SK-N-DZ (cell line): ENCODE data around the gene SYT9.
"Not testable (repeated sequence)": the region's sequence is repeated elsewhere in the genome, so short reads cannot be mapped to it uniquely, and the experiment has no call there.

Experiments used
- DNase-seq: peaks from one replicate; pipeline ENCODE4 v3.0.0-alpha.2; 2015; ENCODE audit warnings: low spot score
- small RNA-seq, 2 experiments: library from RNA; depleted of rRNA; stranded (forward); fragments of <200 nt; gene quantifications; one replicate each; pipeline ENCODE3, GENCODE V24; 2014

SYT9 gene

DNA sequence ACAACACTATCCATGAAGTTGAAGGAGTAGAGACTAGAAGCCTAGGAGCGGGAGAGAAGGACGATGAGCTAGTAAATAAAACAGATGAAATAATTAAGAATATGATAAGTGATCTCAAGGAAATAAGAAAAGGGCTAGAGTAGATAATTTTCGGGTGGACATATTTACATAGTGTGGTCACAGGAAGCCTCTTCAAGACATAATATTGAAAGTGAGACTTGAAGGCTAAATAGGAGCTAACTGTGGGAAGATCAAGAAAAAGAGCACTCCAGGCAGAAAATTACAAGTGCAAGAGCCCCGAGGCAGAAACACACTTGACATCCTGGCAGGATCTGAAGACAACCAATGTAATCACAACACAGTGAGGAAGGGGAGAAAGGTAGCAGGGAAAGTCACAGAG lies 250.2 kb downstream of the SYT9 start:
- DNase-seq, result no peak

GRCh38 chr11:7506243-7506642 lies 254.5 kb downstream of the SYT9 start:
- no peak for DNase-seq

- DNase-seq, result no peak
Observed at GRCh38 chr11:7508087-7508486, 256.4 kb downstream of the SYT9 start.

- no peak for DNase-seq
Observed at GRCh38 chr11:7509966-7510365, 258.3 kb downstream of the SYT9 start.

GRCh38 chr11:7511401-7511800 lies 259.7 kb downstream of the SYT9 start:
- DNase-seq, result no peak

- no peak for DNase-seq
Observed at GRCh38 chr11:7512525-7513233, 261.0 kb downstream of the SYT9 start.

GRCh38 chr11:7513234-7514098 lies 261.8 kb downstream of the SYT9 start, which contains the start of gene PPFIBP2:
Gene PPFIBP2, plus strand, starts transcription at chr11:7513999. Its CDS starts 35,477 bp downstream, at chr11:7549476.
- peak; percentile 30 for DNase-seq

- no peak for DNase-seq
Observed at GRCh38 chr11:7514099-7514591, 262.4 kb downstream of the SYT9 start.

GRCh38 chr11:7515447-7515886 lies 263.8 kb downstream of the SYT9 start:
- no peak for DNase-seq

DNA sequence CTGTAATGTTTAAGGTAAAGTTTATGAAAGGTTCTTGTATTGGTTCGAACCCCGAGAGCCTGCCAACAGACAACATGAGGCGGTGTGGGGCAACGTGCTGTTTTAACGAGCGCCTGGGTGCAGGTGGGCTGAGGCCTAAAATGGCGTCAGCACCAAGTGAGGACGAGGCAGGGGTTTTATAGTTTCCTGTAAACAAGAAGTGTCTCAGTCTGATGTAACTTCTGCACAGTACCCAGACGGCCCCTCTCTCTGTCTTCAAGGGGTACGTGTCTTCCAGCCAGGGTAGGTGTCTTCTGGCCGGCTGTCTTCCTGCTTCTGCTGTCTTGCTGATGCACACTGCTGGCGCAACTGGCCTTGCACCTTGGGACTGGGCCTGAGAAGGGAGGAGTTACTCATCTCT lies 264.8 kb downstream of the SYT9 start:
- no peak for DNase-seq

GRCh38 chr11:7517743-7518142 lies 266.0 kb downstream of the SYT9 start:
- not testable (repeated sequence) for DNase-seq

Small RNA genes lying within 50 kb of the gene (small RNA-seq; reads per million reads assigned to genes)
- gene MIR302E, result 0 reads per million in 2 experiments
